Astrocyte (in vitro differentiated cells and primary cell): Measurements from ENCODE around the gene DMTF1.

Experiments used
- EZH2 ChIP-seq: IDR thresholded peaks from 2 replicates; pipeline ENCODE4 v1.6.1; 2012; ENCODE audit warnings: mild to moderate bottlenecking, low read length, inconsistent platforms; ENCODE audit not compliant: insufficient read depth
- TF ChIP-seq, protein P1 (sequence below): IDR thresholded peaks from 2 replicates; pipeline ENCODE4 v1.5.1; 2011; ENCODE audit warnings: low read depth, mild to moderate bottlenecking, inconsistent platforms, low read length, moderate library complexity; ENCODE audit not compliant: insufficient read depth

DNA sequence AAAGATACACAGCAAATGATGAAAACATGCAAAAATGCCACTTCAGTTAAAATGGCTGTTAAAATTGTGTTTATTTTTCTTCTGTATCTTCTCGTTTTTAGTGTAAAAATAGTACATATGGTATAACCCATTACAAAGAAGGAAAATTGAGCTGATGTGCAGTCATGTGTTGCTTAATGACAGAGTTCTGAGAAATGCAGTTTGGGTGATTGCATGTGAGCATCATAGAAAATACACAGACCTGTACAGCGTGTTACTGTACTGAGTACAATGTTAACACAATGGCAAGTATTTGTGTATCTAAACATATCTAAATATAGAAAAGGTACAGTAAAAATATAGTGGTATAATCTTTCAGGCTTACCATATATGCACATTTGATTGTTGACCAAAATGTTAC, 7.3 kb downstream of the DMTF1 start:
- TF ChIP-seq, protein P1, sequence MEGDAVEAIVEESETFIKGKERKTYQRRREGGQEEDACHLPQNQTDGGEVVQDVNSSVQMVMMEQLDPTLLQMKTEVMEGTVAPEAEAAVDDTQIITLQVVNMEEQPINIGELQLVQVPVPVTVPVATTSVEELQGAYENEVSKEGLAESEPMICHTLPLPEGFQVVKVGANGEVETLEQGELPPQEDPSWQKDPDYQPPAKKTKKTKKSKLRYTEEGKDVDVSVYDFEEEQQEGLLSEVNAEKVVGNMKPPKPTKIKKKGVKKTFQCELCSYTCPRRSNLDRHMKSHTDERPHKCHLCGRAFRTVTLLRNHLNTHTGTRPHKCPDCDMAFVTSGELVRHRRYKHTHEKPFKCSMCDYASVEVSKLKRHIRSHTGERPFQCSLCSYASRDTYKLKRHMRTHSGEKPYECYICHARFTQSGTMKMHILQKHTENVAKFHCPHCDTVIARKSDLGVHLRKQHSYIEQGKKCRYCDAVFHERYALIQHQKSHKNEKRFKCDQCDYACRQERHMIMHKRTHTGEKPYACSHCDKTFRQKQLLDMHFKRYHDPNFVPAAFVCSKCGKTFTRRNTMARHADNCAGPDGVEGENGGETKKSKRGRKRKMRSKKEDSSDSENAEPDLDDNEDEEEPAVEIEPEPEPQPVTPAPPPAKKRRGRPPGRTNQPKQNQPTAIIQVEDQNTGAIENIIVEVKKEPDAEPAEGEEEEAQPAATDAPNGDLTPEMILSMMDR: no peak
- no peak for TF ChIP-seq EZH2
